ENCODE measurements around the gene EXOC6.

GRCh38 chr10:92846854-92847201, 1.5 kb upstream of the EXOC6 start:
- no peak for TF ChIP-seq EZH2 (IDR thresholded peaks at IDR 0.05; ENCODE audit: low read depth)
- TF ChIP-seq CTCF (conservative IDR thresholded peaks at IDR 0.05), result no peak

Measured in PC-9 (cell line).